ENCODE results near the gene COMMD3.

Gene COMMD3

GRCh38 chr10:22326145-22326702 is 10.0 kb downstream of the COMMD3 start:
- TF ChIP-seq CTCF (IDR thresholded peaks at IDR 0.05; ENCODE audit: low read depth, low read length, missing control alignments), result no peak
- DNase-seq (ENCODE audit: extremely low read depth, low read depth), result no peak
- H3K4me3 ChIP-seq (replicated peaks; ENCODE audit: low read depth, low read length), result peak overlapping the region; percentile 52

GRCh38 chr10:22329150-22329549 is 13.0 kb downstream of the COMMD3 start:
- no peak for TF ChIP-seq CTCF (IDR thresholded peaks at IDR 0.05; ENCODE audit: low read depth, low read length, missing control alignments)
- no peak overlapping the region for H3K4me3 ChIP-seq (replicated peaks; ENCODE audit: low read depth, low read length)
- DNase-seq (ENCODE audit: extremely low read depth, low read depth), result no peak

GRCh38 chr10:22332116-22332692 is 16.0 kb downstream of the COMMD3 start:
- DNase-seq (ENCODE audit: extremely low read depth, low read depth), result no peak
- H3K4me3 ChIP-seq (replicated peaks; ENCODE audit: low read depth, low read length), result no peak overlapping the region
- TF ChIP-seq CTCF (IDR thresholded peaks at IDR 0.05; ENCODE audit: low read depth, low read length, missing control alignments), result no peak

GRCh38 chr10:22333167-22333974 is 17.2 kb downstream of the COMMD3 start:
- no peak for DNase-seq (ENCODE audit: extremely low read depth, low read depth)
- TF ChIP-seq CTCF (IDR thresholded peaks at IDR 0.05; ENCODE audit: low read depth, low read length, missing control alignments), result no peak
- no peak overlapping the region for H3K4me3 ChIP-seq (replicated peaks; ENCODE audit: low read depth, low read length)

GRCh38 chr10:22333975-22334282 is 17.7 kb downstream of the COMMD3 start:
- no peak for TF ChIP-seq CTCF (IDR thresholded peaks at IDR 0.05; ENCODE audit: low read depth, low read length, missing control alignments)
- no peak overlapping the region for H3K4me3 ChIP-seq (replicated peaks; ENCODE audit: low read depth, low read length)
- no peak for DNase-seq (ENCODE audit: extremely low read depth, low read depth)

- no peak for DNase-seq (ENCODE audit: extremely low read depth, low read depth)
- peak overlapping the region; percentile 35 for H3K4me3 ChIP-seq (replicated peaks; ENCODE audit: low read depth, low read length)
- no peak for TF ChIP-seq CTCF (IDR thresholded peaks at IDR 0.05; ENCODE audit: low read depth, low read length, missing control alignments)
Measured at GRCh38 chr10:22334414-22335172, 18.4 kb downstream of the COMMD3 start.

Measured in HFF-Myc (cell line).